GM23248 (cell line): ENCODE measurements around the gene ZDHHC20. TPM values are rescaled to one million over a fixed set of nuclear protein-coding genes. Genes with fewer than 3 reads are reported as not detected.

Experiments
- DNase-seq: peaks from one replicate; pipeline ENCODE4 v3.0.0-alpha.2; 2015
- H2AFZ ChIP-seq: fragments of 200-600 bp; sonication (generic); 2 replicates; pipeline ENCODE4 v1.6.1; 2016; ENCODE audit warnings: antibody characterized with exemption
- H3F3A ChIP-seq: fragments of 200-600 bp; sonication (generic); 2 replicates; pipeline ENCODE4 v1.6.1; 2016; ENCODE audit warnings: mild to moderate bottlenecking, antibody characterized with exemption, mixed run types; ENCODE audit not compliant: insufficient read depth
- H3K27ac ChIP-seq: fragments of 200-600 bp; sonication (generic); 2 replicates; pipeline ENCODE4 v1.5.1; 2016; ENCODE audit warnings: mild to moderate bottlenecking
- H3K27me3 ChIP-seq: fragments of 200-600 bp; sonication (generic); replicated peaks from 2 replicates; pipeline ENCODE4 v1.6.1; 2016; ENCODE audit warnings: mild to moderate bottlenecking; ENCODE audit not compliant: insufficient read depth
- H3K36me3 ChIP-seq: fragments of 200-600 bp; sonication (generic); 2 replicates; pipeline ENCODE4 v1.6.1; 2016; ENCODE audit warnings: low read depth, mild to moderate bottlenecking
- H3K4me1 ChIP-seq: fragments of 200-600 bp; sonication (generic); 2 replicates; pipeline ENCODE4 v1.6.1; 2016; ENCODE audit warnings: mild to moderate bottlenecking; ENCODE audit not compliant: insufficient read depth
- H3K4me2 ChIP-seq: fragments of 200-600 bp; sonication (generic); one replicate; pipeline ENCODE4 v1.6.1; 2016; ENCODE audit warnings: mild to moderate bottlenecking; ENCODE audit not compliant: unreplicated experiment
- H3K4me3 ChIP-seq: fragments of 200-600 bp; sonication (generic); 2 replicates; pipeline ENCODE4 v1.5.1; 2016; ENCODE audit warnings: mild to moderate bottlenecking
- H3K79me2 ChIP-seq: fragments of 200-600 bp; sonication (generic); 2 replicates; pipeline ENCODE4 v1.6.1; 2016; ENCODE audit warnings: mild to moderate bottlenecking; ENCODE audit not compliant: insufficient read depth
- H3K9ac ChIP-seq: fragments of 200-600 bp; sonication (generic); 2 replicates; pipeline ENCODE4 v1.6.1; 2016; ENCODE audit warnings: mild to moderate bottlenecking
- H3K9me2 ChIP-seq: fragments of 200-600 bp; sonication (generic); 2 replicates; pipeline ENCODE4 v1.6.1; 2016; ENCODE audit warnings: mixed run types, mild to moderate bottlenecking, moderate library complexity; ENCODE audit not compliant: insufficient read depth
- H3K9me3 ChIP-seq: fragments of 200-600 bp; sonication (generic); one replicate; pipeline ENCODE4 v1.6.1; 2017; ENCODE audit warnings: low read depth
- H4K20me1 ChIP-seq: fragments of 200-600 bp; sonication (generic); 2 replicates; pipeline ENCODE4 v1.6.0; 2016; ENCODE audit not compliant: insufficient read depth
- EZH2 ChIP-seq: fragments of 200-600 bp; sonication (generic); IDR thresholded peaks from 2 replicates; pipeline ENCODE4 v1.6.1; 2018; ENCODE audit warnings: antibody characterized with exemption, mild to moderate bottlenecking; ENCODE audit not compliant: insufficient read depth, poor library complexity, severe bottlenecking
- EZH2phosphoT487 ChIP-seq: fragments of 200-600 bp; sonication (generic); IDR thresholded peaks from 2 replicates; pipeline ENCODE4 v1.6.1; 2018; ENCODE audit warnings: antibody characterized with exemption, moderate library complexity, mild to moderate bottlenecking, low read depth; ENCODE audit not compliant: insufficient read depth
- WGBS, 2 experiments: methylation state at CpG; one replicate each; pipeline ENCODE4 v1.1.6; 2015 to 2017; ENCODE audit warnings: low lambda C conversion rate in 2 of 2, low coverage in 1 of 2; ENCODE audit errors: missing lambda C conversion rate in 2 of 2; 5-methylcytosine and 5-hydroxymethylcytosine counted together
- in situ Hi-C: fragments of 300-500 bp; cut with MboI; formaldehyde crosslinking; loops from 2 replicates; pipeline ENCODE4 v1.15.0; 2020
- polyA plus RNA-seq: library from polyadenylated mRNA; unstranded; fragments of >200 nt; fragmentation: Nextera tagmentation; extraction: Ambion mirVana; gene quantifications from 2 replicates; pipeline ENCODE4 v1.2.1, GENCODE V29; 2016
- total RNA-seq: library from RNA; depleted of rRNA; stranded (reverse); fragments of >200 nt; shearing (Covaris generic); gene quantifications from 2 replicates; pipeline ENCODE4 v1.2.3, GENCODE V29; 2014

ZDHHC20 gene
- total and polyA plus RNA-seq, 2 experiments from 2014 or later = 41.1 to 65.3 TPM

DNA sequence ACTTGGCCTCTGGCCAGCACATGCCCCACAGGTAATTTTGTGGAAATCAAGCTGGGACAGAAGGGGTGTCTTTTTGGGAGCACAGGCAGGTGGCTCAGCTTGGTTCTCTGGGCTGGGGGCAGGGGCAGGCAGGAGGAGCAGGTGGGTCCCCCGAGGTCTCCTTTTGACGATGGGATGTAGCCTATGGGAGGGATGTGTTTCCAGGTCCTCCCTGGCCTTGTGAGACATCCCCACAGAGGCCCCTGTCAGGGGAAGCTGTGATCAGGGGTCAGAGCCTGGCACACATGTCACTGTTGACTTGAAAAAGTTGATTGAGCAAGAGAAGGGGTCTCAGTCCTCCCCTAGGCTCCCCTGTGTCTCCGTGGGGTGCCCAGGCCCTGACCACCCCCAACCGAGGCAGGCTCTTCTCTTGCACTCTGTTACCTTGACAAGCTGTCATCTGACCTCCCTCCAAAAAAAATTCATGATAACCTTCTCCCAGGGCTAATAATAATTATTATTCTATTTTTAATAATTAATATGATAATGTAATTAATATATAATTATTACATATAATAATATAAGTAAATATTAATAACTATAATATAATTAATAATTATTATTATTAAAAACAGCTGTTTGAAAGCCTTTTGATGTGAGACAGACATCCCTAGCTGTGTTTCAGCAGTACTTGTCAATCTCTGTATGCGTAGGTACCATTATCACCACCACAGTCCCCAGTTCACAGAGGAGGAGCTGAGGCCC lies 116.2 kb downstream of the ZDHHC20 start:
- no peaks in the 10 kb centered on the region for H3K9me3 ChIP-seq
- H2AFZ ChIP-seq = no peak overlapping the region
- no peak overlapping the region for H3K4me2 ChIP-seq
- TF ChIP-seq EZH2 (no peak), EZH2phosphoT487 (no peak)
- no peaks in the 10 kb centered on the region for H3K36me3 ChIP-seq
- WGBS, 2 experiments = 46 to 56% methylated on average over 4 to 5 of the region's 5 CpGs
- H3K9me2 ChIP-seq = no peaks in the 10 kb centered on the region
- in situ Hi-C loops = no loop called here
- H4K20me1 ChIP-seq = no peaks in the 10 kb centered on the region
- no peak overlapping the region for H3K27ac ChIP-seq
- no peaks in the 10 kb centered on the region for H3F3A ChIP-seq
- H3K4me3 ChIP-seq = no peak overlapping the region
- no peaks in the 10 kb centered on the region for H3K79me2 ChIP-seq
- DNase-seq = no peak
- no peak overlapping the region for H3K9ac ChIP-seq
- H3K27me3 ChIP-seq = no peaks in the 10 kb centered on the region
- H3K4me1 ChIP-seq = no peaks in the 10 kb centered on the region

DNA sequence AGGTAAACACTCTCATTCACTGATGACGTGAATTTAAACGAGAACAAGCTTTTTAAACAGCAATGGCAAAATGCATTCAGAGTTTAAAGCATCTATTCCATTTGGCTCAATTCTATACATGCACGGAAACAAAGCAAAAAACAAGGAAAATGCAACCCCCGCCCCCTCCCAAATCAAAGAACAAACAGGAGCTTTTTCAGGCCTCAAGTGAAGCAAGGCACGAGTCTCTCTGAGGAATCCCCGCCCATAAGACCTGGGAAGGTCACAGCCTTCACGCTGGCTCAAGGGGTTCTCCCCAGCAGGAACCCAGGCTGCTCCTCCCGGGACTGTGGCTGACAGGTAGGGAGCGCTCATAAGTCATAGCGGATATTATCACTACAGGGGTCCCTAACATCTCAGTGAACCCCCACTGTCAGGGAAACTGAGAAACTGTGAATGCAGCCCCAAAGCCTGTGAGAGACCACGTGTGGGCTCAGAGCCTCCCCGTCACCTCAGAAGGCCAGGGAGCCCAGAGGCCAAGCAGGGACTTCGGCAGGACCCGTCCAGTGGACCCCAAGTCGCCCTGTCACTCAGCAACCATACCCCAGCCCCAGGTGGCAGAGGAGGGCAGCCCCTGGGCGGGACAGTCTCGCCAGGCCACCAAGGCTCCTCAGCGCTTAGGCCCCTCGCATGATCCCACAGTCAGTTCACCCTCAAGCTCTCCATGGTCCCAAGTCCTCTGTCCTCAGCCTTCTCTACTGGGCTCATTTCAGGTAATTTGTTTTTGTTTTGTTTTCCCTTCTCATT lies 117.3 kb downstream of the ZDHHC20 start:
- Histone ChIP-seq H4K20me1 (no peaks in the 10 kb centered on the region), H3K79me2 (no peaks in the 10 kb centered on the region), H3K36me3 (no peaks in the 10 kb centered on the region), H3K27ac (no peak overlapping the region), H3F3A (no peaks in the 10 kb centered on the region), H3K9ac (no peak overlapping the region), H2AFZ (no peak overlapping the region), H3K9me3 (no peaks in the 10 kb centered on the region), H3K4me2 (no peak overlapping the region), H3K4me3 (no peak overlapping the region), H3K27me3 (no peaks in the 10 kb centered on the region), H3K9me2 (no peaks in the 10 kb centered on the region), H3K4me1 (no peaks in the 10 kb centered on the region)
- 70 to 73% methylated on average over 19 of the region's 19 CpGs for WGBS, 2 experiments
- no peak for DNase-seq
- in situ Hi-C loops = no loop called here
- TF ChIP-seq EZH2phosphoT487 = no peak
- no peak for TF ChIP-seq EZH2

DNA sequence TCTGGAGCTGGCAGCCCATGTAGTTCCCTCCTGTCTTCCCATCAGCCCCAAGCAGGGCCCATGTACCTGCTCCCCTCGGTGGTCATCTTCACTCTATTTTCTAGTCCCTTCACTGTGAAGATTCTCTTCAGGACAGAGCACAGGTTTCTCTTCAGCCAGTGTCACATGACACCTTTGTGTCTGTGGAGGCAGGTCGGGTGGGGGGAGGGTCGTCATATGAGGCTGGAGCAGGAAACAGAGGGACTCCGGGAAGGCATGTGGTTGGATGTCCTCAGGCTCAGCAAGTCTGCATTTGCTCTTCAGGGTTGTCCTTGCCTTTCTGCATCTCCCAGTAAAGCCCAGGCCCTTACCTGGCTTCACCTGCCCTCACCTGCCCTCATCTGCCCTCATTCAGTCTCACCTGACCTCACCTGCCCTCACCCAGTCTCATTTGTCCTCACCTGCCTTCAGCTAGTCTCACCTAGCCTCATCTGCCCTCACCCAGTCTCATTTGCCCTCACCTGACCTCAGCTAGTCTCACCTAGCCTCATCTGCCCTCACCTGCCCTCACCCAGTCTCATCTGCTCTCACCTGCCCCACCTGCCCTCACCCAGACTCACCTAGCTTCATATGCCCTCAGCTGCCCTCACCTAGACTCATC lies 120.3 kb downstream of the ZDHHC20 start:
- Histone ChIP-seq H3K4me2 (no peak overlapping the region), H3K79me2 (no peaks in the 10 kb centered on the region), H3K9ac (no peak overlapping the region), H3F3A (no peaks in the 10 kb centered on the region), H3K27me3 (no peaks in the 10 kb centered on the region), H3K9me2 (no peaks in the 10 kb centered on the region), H3K4me1 (no peaks in the 10 kb centered on the region), H3K27ac (no peak overlapping the region), H3K9me3 (no peaks in the 10 kb centered on the region), H3K36me3 (no peaks in the 10 kb centered on the region), H4K20me1 (no peaks in the 10 kb centered on the region), H3K4me3 (no peak overlapping the region), H2AFZ (no peak overlapping the region)
- in situ Hi-C loops = no loop called here
- no peak for DNase-seq
- TF ChIP-seq EZH2phosphoT487 (no peak), EZH2 (no peak)
- WGBS, 2 experiments = 0 to 3% methylated on average over 3 to 4 of the region's 4 CpGs

DNA sequence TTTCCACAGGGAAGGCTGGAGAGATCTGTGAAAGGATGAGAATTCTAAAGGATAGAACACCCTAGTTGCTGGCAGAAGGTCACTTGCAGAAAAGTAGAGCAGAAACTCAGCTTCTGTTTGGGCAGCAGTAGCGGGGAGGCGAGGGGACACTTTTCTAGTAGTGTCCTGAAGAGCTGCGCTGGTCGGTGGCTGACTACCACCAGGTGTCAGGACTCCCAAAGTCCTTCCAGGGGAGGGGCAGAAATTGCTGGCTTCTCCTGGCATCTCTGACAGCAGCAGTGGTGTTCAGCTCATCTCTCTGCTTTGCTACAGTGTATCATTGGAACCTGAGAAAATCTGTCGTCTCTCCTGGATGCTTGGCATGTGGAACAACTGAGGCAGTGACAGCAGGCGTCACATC lies 120.9 kb downstream of the ZDHHC20 start:
- in situ Hi-C loops = no loop called here
- H3K9me3 ChIP-seq = no peaks in the 10 kb centered on the region
- no peaks in the 10 kb centered on the region for H3F3A ChIP-seq
- no peak overlapping the region for H3K4me2 ChIP-seq
- 55 to 59% methylated on average over 6 of the region's 6 CpGs for WGBS, 2 experiments
- no peak overlapping the region for H3K4me3 ChIP-seq
- TF ChIP-seq EZH2phosphoT487 (no peak), EZH2 (no peak)
- no peak overlapping the region for H3K9ac ChIP-seq
- H3K27ac ChIP-seq = no peak overlapping the region
- no peaks in the 10 kb centered on the region for H3K27me3 ChIP-seq
- peak; percentile 13 for DNase-seq
- H3K4me1 ChIP-seq = no peaks in the 10 kb centered on the region
- H3K36me3 ChIP-seq = no peaks in the 10 kb centered on the region
- H3K79me2 ChIP-seq = no peaks in the 10 kb centered on the region
- no peak overlapping the region for H2AFZ ChIP-seq
- no peaks in the 10 kb centered on the region for H4K20me1 ChIP-seq
- no peaks in the 10 kb centered on the region for H3K9me2 ChIP-seq
